Stimulated activated CD4-positive, alpha-beta T cell treated with anti-CD3 and anti-CD28 coated beads, Interleukin-4, amount 100 ng/mL, for 4 hours (primary cell): ENCODE measurements around the gene DNAH8.

Source experiments
- DNase-seq, 2 experiments: peaks; one replicate each; pipeline ENCODE4 v3.0.0-alpha.2; 2020

DNAH8 gene

DNA sequence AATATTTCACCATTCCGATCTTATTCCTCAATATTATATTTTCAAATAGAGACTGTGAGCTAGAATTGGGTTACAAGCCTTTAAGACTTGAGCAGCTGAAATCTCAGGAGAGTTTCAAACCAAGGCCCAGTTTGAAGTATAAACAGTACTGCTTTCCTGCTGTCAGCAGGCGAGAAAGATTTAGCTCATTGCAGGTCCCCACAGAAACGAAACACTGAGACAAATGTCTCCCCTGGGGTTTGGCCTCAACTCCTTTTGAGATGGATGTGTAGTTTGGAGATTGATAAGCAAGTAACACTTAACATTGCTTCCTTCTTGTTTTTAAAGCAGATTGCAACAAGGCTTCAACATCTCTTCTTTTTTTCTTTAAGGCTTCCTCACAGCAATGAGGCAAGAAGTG lies 311.1 kb downstream of the DNAH8 start:
- DNase-seq = no peak

GRCh38 chr6:39029156-39030011 lies 314.3 kb downstream of the DNAH8 start:
- DNase-seq = peak; percentile 19 to 45

DNA sequence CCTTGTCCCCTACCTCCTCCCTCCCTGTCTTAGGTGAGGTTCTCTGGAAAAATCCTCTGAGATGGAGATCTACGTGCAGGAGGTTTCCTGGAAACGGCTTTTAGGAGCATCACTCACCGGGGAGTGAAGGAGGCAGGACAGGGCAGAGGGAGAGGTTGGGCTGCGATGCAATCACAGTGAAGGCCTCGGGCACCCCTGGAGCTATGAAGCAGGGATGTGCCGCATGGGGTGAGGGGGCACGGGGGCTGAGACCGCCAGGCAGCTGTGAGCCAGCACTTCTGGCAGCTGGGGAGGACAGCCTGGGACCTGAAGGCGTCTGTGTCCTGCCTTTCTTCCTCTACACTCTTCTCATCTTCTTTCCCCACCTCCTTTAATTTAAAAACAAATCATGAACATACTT lies 320.6 kb downstream of the DNAH8 start:
- no peak for DNase-seq

- no peak for DNase-seq
Measured at GRCh38 chr6:39037082-39037508, 322.0 kb downstream of the DNAH8 start.

DNA sequence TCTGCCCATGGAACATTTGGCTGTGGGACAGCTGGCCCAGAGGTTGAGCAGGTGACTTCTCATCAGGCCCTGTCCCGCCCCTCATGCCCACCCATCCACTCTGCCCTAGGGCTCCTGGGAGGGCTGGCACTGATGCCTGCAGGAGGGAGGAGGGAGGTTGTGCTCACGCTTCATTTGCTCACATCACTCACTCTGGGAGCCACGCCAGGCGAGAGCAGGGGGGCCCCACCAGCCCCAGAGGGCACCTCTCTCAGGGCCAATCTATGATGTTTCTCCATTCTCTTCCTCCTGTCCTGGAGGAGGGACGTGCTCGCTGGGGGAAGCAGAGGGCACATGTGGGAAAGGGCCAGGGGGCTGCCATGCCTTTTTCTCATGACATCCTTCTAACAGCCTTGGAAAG lies 322.6 kb downstream of the DNAH8 start:
- DNase-seq = no peak

GRCh38 chr6:39040080-39040673 lies 325.1 kb downstream of the DNAH8 start:
- DNase-seq = no peak

DNA sequence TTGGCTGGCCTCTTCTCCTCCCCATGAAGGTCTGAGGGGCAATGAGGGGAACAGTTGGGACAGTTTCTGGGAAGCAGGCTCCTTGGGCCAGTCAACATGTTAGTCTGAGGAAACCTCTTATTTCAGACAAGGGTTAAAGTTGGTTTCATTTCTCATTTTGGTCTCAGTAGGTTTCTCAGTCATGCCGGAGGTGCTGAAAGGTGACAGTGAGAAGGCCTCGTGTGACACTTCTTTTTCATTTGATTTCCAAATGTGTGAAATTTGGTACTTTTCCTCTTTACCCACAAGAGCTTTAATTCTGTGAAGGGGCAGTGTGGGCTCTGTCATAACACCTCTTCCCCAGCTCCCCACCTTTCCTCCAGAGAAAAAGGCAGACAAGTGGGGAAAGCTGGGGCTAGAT lies 326.0 kb downstream of the DNAH8 start:
- DNase-seq = no peak

- DNase-seq = no peak
Measured at GRCh38 chr6:39043776-39044175, 328.7 kb downstream of the DNAH8 start.

- no peak for DNase-seq
Measured at GRCh38 chr6:39044181-39044580, 329.1 kb downstream of the DNAH8 start.

- no peak for DNase-seq
Measured at GRCh38 chr6:39047434-39048327, 332.6 kb downstream of the DNAH8 start.

DNA sequence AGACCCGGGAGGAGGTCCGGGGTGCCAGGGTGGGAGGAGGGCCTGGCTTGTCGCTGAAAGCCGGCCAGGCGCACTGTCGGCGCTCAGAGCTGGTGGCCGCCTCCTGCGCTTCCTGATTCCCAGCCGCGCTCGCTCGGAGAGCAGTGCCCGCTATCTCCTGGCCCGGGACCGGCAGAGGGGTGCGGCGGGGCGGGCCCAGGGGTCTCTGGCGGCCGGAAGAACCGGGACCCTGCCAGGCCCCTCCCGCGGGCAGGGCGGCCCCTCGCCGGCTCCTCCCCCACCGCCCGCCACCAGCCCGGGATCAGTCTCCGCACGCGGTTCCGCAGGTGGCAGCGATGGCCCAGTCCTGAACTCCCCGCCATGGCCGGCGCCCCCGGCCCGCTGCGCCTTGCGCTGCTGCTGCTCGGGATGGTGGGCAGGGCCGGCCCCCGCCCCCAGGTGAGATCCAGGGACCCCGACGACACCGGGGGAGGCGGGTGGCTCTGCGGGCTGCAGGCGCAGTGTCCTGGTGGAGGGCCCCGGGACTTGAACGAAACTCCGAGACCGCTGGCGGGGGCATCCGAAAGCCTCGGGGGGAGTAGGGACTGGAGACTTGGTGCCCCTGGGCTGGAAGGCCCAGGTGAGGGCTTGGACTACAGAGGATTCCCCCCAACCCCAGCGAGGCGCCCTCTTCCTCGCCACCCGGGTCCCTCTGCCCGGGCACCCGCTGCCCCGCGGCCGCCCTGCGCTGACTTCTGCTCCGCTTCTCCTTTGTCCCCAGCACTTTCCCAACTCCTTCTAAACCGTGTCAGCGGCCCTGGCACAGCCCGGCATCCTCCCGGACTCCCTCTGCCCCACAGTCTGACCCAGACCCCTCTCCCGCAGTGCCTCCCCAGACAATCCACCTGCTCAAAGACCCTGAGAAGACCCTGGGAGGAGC lies 333.6 kb downstream of the DNAH8 start, which contains the start of gene GLP1R:
GLP1R (plus strand) TSS at position 301 of the 919 bp plus-strand sequence; CDS start at position 361, 60 bp downstream.
- DNase-seq = no peak

GRCh38 chr6:39049575-39050283 lies 334.6 kb downstream of the DNAH8 start:
- DNase-seq = no peak

- DNase-seq = no peak
Measured at GRCh38 chr6:39050453-39051112, 335.5 kb downstream of the DNAH8 start.

GRCh38 chr6:39051399-39052122 lies 336.4 kb downstream of the DNAH8 start:
- no peak for DNase-seq

DNA sequence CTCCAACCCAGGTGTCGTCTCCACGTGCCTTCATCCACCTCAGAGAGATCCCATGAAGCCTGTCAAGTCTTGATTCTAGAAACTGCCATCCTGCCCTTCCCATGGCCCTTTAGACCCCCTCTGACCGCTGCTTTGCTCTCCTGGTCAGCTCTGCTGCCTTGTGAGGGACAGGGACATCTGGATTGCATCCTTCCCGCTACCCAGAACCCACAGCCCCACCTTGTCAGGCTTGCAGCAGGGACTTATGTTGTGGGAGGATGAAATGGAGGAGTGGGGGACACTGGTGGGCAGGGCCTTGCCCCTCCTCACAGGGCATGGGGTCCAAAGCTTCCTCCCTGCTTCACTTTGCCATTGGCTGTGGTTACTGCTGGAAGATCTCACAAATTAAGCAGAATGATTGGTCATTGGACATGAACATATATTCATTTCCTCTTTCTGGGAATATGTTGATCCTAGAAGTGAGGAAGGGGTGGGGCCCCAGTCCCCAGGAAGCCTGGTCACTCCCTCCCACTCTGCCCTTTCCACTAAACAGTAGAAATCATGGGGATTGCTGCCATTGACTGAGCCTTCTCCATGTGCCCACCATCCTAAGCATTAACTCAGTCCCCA lies 338.0 kb downstream of the DNAH8 start:
- DNase-seq = no peak

GRCh38 chr6:39053854-39054576 lies 338.9 kb downstream of the DNAH8 start:
- DNase-seq = no peak

DNA sequence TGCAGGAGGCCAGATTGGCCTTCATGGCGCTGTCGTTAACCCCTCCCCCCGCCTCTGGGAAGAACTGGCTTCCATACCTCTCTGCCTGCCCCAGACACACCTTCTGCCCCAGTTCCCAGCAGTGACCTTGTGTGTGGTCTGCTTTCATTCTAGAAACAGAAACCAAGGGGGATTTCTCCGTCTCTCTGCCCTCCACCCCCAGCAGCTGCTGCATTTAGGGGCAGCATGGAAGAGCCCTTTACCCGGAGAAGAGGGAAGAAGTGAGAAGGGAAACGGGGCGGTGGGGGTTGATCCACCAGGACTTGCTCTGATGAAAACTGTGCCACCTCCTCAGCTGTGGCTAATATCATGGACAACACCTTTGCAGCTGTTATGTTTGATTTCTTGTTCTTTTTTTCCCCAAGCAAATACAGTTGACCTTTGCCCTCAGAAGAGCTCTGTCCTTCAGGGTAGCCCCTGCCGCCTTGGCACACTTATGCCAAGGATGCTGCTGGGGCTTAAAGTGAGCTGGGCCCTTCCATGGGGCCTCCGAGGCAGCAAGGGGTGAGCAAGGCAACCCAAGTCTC lies 339.5 kb downstream of the DNAH8 start:
- DNase-seq = no peak

DNA sequence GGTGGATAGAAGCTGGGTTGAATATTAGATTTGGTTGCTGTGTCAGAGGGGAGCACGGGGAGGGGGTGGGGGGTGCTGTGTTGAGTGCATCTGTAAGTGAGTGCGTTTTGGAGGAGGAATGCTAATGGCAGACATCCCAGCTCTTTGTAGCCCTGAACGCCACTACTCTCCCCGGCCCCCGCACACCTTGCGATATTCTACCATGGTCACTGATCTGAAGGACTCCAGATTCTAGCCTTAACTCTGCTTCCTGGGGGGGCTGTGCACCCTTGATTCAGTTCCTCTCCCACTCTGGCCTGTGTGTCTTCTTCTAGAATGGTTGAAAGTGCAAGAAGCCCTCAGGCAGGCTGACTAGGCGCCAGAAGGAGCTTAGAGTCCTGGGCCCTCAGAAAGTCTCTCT lies 340.6 kb downstream of the DNAH8 start:
- DNase-seq = no peak

DNA sequence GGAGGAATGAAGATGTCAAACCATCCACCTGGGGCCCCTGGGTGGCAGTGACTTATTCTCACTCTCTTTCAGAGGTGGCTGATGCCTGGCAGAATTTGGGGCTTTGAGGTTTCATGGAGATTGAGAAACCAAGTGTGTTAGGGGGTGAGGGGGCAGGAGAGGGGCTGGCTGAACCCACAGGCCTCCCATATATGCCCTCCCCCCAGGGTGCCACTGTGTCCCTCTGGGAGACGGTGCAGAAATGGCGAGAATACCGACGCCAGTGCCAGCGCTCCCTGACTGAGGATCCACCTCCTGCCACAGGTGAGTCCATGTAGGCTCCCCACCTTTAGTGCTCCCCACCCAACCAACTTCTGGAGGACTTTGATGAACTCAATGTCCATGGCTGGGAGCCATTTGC lies 341.1 kb downstream of the DNAH8 start:
- DNase-seq = no peak
